Measurements from ENCODE around the gene PLSCR5.

DNA sequence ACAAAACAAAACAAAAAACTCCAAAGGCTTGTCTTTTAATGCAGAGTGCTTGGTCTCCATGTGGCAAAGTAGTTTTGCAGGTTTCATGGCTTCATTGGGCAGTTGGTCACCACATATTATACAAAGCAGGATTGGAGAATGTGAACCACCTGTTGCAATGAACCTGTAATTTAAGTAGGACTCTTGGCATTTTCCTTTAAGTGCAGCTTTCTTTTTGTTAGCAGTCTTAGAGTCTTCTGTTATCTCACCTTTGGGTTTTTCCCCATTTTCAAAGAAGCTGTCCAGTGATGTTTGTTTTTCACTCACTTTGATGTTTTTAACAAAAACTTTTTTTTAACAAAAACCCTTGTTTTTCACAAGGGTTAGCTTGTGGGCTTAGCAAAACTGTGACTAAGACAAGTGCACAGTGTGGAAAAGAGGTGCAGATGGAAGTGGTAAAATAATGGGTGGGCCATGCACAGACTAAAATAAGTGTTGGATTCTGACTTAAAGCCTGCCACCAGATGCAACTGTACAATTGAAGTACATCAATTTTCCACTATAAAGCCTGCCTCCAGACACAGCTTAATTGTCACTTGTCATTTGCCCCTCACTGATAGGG, 57.8 kb downstream of the PLSCR5 start:
- TF ChIP-seq POLR2AphosphoS5 (IDR thresholded peaks at IDR 0.05; ENCODE audit: low read depth, low read length), result no peak
- TF ChIP-seq EP300 (IDR thresholded peaks at IDR 0.05; ENCODE audit: borderline replicate concordance in 1 of 2, low read depth in 1 of 2, low read length in 1 of 2), result no peak
- TF ChIP-seq FOXM1 (IDR thresholded peaks at IDR 0.05; ENCODE audit: low read depth), result no peak
- TF ChIP-seq, protein P1, sequence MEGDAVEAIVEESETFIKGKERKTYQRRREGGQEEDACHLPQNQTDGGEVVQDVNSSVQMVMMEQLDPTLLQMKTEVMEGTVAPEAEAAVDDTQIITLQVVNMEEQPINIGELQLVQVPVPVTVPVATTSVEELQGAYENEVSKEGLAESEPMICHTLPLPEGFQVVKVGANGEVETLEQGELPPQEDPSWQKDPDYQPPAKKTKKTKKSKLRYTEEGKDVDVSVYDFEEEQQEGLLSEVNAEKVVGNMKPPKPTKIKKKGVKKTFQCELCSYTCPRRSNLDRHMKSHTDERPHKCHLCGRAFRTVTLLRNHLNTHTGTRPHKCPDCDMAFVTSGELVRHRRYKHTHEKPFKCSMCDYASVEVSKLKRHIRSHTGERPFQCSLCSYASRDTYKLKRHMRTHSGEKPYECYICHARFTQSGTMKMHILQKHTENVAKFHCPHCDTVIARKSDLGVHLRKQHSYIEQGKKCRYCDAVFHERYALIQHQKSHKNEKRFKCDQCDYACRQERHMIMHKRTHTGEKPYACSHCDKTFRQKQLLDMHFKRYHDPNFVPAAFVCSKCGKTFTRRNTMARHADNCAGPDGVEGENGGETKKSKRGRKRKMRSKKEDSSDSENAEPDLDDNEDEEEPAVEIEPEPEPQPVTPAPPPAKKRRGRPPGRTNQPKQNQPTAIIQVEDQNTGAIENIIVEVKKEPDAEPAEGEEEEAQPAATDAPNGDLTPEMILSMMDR (IDR thresholded peaks at IDR 0.05), result no peak
- TF ChIP-seq SIN3A (IDR thresholded peaks at IDR 0.05; ENCODE audit: borderline replicate concordance, low read depth, low read length), result no peak
- TF ChIP-seq, protein P2, sequence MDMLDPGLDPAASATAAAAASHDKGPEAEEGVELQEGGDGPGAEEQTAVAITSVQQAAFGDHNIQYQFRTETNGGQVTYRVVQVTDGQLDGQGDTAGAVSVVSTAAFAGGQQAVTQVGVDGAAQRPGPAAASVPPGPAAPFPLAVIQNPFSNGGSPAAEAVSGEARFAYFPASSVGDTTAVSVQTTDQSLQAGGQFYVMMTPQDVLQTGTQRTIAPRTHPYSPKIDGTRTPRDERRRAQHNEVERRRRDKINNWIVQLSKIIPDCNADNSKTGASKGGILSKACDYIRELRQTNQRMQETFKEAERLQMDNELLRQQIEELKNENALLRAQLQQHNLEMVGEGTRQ (IDR thresholded peaks at IDR 0.05; ENCODE audit: borderline replicate concordance, low read depth, low read length), result no peak
- TF ChIP-seq, protein P3, sequence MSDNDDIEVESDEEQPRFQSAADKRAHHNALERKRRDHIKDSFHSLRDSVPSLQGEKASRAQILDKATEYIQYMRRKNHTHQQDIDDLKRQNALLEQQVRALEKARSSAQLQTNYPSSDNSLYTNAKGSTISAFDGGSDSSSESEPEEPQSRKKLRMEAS (IDR thresholded peaks at IDR 0.05; ENCODE audit: low read depth), result no peak
- no peak for TF ChIP-seq TAF1 (IDR thresholded peaks at IDR 0.05; ENCODE audit: borderline replicate concordance, low read depth, low read length)
- no peak for TF ChIP-seq YY1 (IDR thresholded peaks at IDR 0.05; ENCODE audit: low read depth)
- TF ChIP-seq, protein P4, sequence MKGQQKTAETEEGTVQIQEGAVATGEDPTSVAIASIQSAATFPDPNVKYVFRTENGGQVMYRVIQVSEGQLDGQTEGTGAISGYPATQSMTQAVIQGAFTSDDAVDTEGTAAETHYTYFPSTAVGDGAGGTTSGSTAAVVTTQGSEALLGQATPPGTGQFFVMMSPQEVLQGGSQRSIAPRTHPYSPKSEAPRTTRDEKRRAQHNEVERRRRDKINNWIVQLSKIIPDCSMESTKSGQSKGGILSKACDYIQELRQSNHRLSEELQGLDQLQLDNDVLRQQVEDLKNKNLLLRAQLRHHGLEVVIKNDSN (IDR thresholded peaks at IDR 0.05; ENCODE audit: borderline replicate concordance, low read depth), result no peak
- TF ChIP-seq, protein P5, sequence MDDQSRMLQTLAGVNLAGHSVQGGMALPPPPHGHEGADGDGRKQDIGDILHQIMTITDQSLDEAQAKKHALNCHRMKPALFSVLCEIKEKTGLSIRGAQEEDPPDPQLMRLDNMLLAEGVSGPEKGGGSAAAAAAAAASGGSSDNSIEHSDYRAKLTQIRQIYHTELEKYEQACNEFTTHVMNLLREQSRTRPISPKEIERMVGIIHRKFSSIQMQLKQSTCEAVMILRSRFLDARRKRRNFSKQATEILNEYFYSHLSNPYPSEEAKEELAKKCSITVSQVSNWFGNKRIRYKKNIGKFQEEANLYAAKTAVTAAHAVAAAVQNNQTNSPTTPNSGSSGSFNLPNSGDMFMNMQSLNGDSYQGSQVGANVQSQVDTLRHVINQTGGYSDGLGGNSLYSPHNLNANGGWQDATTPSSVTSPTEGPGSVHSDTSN (IDR thresholded peaks at IDR 0.05), result no peak

All from SK-N-SH (cell line).